Stimulated activated CD4-positive, alpha-beta T cell treated with anti-CD3 and anti-CD28 coated beads, Interleukin-12 subunit alpha, Interleukin-12 subunit beta, amount 100 ng/mL, for 4 hours (primary cell): ENCODE results near the gene CGA.

Source experiments
- DNase-seq: peaks from one replicate; pipeline ENCODE4 v3.0.0-alpha.2; 2020

Gene CGA

GRCh38 chr6:87082160-87082721, 12.7 kb downstream of the CGA start:
- no peak for DNase-seq

- DNase-seq: peak; percentile 49
These were observed 15.8 kb downstream of the CGA start for GRCh38 chr6:87078983-87079616.

GRCh38 chr6:87075168-87075567, 19.7 kb downstream of the CGA start:
- no peak for DNase-seq

- no peak for DNase-seq
These were observed 20.7 kb downstream of the CGA start for GRCh38 chr6:87074101-87074621.

- no peak for DNase-seq
These were observed 23.2 kb downstream of the CGA start for GRCh38 chr6:87071683-87072082.

- DNase-seq: no peak
These were observed 24.2 kb downstream of the CGA start for GRCh38 chr6:87070741-87071140.

- no peak for DNase-seq
These were observed 26.1 kb downstream of the CGA start for GRCh38 chr6:87068795-87069194.

- peak; percentile 3 for DNase-seq
These were observed 28.2 kb downstream of the CGA start for GRCh38 chr6:87066449-87067333.

GRCh38 chr6:87065117-87065516, 29.8 kb downstream of the CGA start:
- no peak for DNase-seq

GRCh38 chr6:87059943-87060342, 35.0 kb downstream of the CGA start:
- no peak for DNase-seq

GRCh38 chr6:87054143-87054833, 40.6 kb downstream of the CGA start:
- DNase-seq: no peak

GRCh38 chr6:87053312-87053711, 41.6 kb downstream of the CGA start:
- DNase-seq: no peak

- DNase-seq: no peak
These were observed 45.1 kb downstream of the CGA start for GRCh38 chr6:87049779-87050178.

- no peak for DNase-seq
These were observed 49.3 kb downstream of the CGA start for GRCh38 chr6:87045521-87046075.

GRCh38 chr6:87040729-87041128, 54.2 kb downstream of the CGA start:
- no peak for DNase-seq
